Brain microvascular endothelial cell (primary cell): ENCODE data around the gene GNG12.

ENCODE experiments used
- DNase-seq: peaks from one replicate; pipeline ENCODE4 v3.0.0-alpha.2; 2020
- H3K27ac ChIP-seq: fragments of 250-450 bp; sonication (Bioruptor Pico); 2 replicates; pipeline ENCODE4 v1.5.1; 2020; ENCODE audit warnings: mild to moderate bottlenecking, moderate library complexity
- H3K27me3 ChIP-seq: fragments of 250-450 bp; sonication (Bioruptor Pico); replicated peaks from 2 replicates; pipeline ENCODE4 v1.5.1; 2020; ENCODE audit warnings: mild to moderate bottlenecking
- H3K36me3 ChIP-seq: fragments of 250-450 bp; sonication (Bioruptor Pico); replicated peaks from 2 replicates; pipeline ENCODE4 v1.5.1; 2020; ENCODE audit warnings: mild to moderate bottlenecking
- H3K4me3 ChIP-seq: 2 replicates; pipeline ENCODE4 v1.5.1; 2011; ENCODE audit warnings: low read depth, mild to moderate bottlenecking, control low read depth, low read length, moderate library complexity
- in situ Hi-C: cut with HindIII; loops from 2 replicates; pipeline ENCODE4 v1.10.0; 2017; ENCODE audit warnings: low sequenced_read_pairs, low pct_ligation_motif_present
- TF ChIP-seq, protein P1 (sequence below): IDR thresholded peaks from 2 replicates; pipeline ENCODE4 v1.5.1; 2011; ENCODE audit warnings: low read depth, mild to moderate bottlenecking, moderate library complexity, low read length, control low read depth, inconsistent platforms; ENCODE audit errors: missing control alignments

Gene GNG12

GRCh38 chr1:67682659-67683197 lies 150.5 kb downstream of the GNG12 start:
- peak overlapping the region; percentile 92 for H3K27ac ChIP-seq
- in situ Hi-C loops, result loop anchor here (25.0 kb wide), 1 partner anchor 145 kb away; no protein-coding TSS in a partner anchor
- TF ChIP-seq, protein P1, sequence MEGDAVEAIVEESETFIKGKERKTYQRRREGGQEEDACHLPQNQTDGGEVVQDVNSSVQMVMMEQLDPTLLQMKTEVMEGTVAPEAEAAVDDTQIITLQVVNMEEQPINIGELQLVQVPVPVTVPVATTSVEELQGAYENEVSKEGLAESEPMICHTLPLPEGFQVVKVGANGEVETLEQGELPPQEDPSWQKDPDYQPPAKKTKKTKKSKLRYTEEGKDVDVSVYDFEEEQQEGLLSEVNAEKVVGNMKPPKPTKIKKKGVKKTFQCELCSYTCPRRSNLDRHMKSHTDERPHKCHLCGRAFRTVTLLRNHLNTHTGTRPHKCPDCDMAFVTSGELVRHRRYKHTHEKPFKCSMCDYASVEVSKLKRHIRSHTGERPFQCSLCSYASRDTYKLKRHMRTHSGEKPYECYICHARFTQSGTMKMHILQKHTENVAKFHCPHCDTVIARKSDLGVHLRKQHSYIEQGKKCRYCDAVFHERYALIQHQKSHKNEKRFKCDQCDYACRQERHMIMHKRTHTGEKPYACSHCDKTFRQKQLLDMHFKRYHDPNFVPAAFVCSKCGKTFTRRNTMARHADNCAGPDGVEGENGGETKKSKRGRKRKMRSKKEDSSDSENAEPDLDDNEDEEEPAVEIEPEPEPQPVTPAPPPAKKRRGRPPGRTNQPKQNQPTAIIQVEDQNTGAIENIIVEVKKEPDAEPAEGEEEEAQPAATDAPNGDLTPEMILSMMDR, result no peak
- H3K4me3 ChIP-seq, result no peak overlapping the region
- no peaks in the 10 kb centered on the region for H3K27me3 ChIP-seq
- DNase-seq, result peak; percentile 64
- H3K36me3 ChIP-seq, result peaks cover 20% of the 10 kb centered on the region

- Histone ChIP-seq H3K4me3 (no peak overlapping the region), H3K27ac (no peak overlapping the region), H3K27me3 (no peaks in the 10 kb centered on the region), H3K36me3 (peaks cover 2% of the 10 kb centered on the region)
- in situ Hi-C loops, result loop anchor here (25.0 kb wide), 1 partner anchor 143 kb away; no protein-coding TSS in a partner anchor
- no peak for DNase-seq
- TF ChIP-seq, protein P1, result no peak
Observed at GRCh38 chr1:67680486-67680885, 152.8 kb downstream of the GNG12 start.

DNA sequence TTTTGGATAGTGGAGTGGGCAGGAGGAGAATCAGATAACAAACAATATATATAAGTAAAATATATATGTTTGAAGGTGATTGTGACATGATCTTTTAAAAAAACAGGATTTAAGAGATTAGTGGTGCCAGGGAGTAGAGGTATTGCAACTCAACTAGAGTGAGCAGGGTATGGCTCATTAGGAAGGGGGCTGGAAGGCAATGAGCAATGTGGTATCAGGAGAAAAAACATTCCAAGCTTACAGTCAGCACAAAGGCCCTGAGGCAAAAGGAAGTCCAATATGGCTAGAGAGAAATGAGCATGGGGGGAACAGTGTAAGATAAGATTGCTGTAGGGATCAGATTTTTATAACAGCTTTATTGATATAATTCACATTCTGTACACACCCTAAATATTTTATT lies 153.6 kb downstream of the GNG12 start:
- DNase-seq, result peak; percentile 63

DNA sequence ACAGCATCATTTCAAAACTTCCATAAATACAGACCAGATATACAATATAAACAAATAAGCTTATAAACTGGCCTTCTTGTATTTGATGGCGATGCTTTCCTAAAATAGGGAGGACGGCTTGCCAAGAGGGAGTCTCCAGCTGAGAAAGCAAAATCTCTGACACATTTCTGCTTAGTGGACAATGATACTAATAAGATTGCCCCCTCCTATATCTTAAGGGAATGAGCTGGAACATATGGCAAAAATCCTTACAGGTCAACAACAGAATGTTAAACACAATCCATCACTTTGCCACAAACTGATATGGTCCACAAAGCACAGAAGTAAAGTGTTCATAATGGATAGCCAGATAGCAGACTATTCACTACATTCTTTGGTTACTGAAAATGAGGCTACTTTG lies 155.3 kb downstream of the GNG12 start:
- Histone ChIP-seq H3K4me3 (no peak overlapping the region), H3K27ac (no peak overlapping the region), H3K36me3 (no peaks in the 10 kb centered on the region), H3K27me3 (no peaks in the 10 kb centered on the region)
- TF ChIP-seq, protein P1, result no peak
- no peak for DNase-seq
- in situ Hi-C loops, result loop anchor here (25.0 kb wide), 1 partner anchor 141 kb away; no protein-coding TSS in a partner anchor

More for the DNA sequence above, 153.6 kb downstream of the GNG12 start:
- TF ChIP-seq, protein P1, result no peak
- H3K27me3 ChIP-seq, result no peaks in the 10 kb centered on the region
- no peak overlapping the region for H3K27ac ChIP-seq
- in situ Hi-C loops, result loop anchor here (25.0 kb wide), 1 partner anchor 142 kb away; no protein-coding TSS in a partner anchor
- H3K36me3 ChIP-seq, result no peaks in the 10 kb centered on the region
- no peak overlapping the region for H3K4me3 ChIP-seq

DNA sequence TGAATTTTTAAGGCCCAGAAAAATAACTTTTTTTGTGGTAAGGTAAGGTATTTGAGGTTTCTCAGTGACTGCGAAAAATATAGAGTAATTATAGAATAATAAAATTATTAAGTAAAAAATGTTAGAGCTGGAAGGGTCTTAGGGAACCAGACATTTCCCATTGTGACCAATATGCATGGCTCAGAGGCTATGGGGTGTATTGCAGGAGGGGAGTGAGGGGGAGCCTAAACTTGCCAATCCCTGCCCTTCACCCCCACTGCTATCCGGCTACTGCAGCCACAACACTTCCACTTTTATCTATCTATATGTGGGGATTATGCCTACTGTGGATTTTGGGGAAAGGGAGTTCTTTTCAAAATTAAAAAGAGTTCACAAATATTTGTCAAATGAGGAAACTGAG lies 155.9 kb downstream of the GNG12 start:
- TF ChIP-seq, protein P1, result no peak
- Histone ChIP-seq H3K27me3 (no peaks in the 10 kb centered on the region), H3K36me3 (no peaks in the 10 kb centered on the region), H3K27ac (no peak overlapping the region), H3K4me3 (no peak overlapping the region)
- in situ Hi-C loops, result loop anchor here (25.0 kb wide), 1 partner anchor 140 kb away; no protein-coding TSS in a partner anchor
- DNase-seq, result no peak

- TF ChIP-seq, protein P1, result no peak
- H3K27me3 ChIP-seq, result no peaks in the 10 kb centered on the region
- in situ Hi-C loops, result loop anchor here (25.0 kb wide), 1 partner anchor 140 kb away; no protein-coding TSS in a partner anchor
- no peaks in the 10 kb centered on the region for H3K36me3 ChIP-seq
- no peak for DNase-seq
- H3K27ac ChIP-seq, result no peak overlapping the region
- H3K4me3 ChIP-seq, result no peak overlapping the region
Observed at GRCh38 chr1:67676946-67677345, 156.3 kb downstream of the GNG12 start.
